ENCODE measurements around the gene RBFOX2.

The RBFOX2 gene

GRCh38 chr22:35970616-35971455, 57.8 kb downstream of the RBFOX2 start:
- no peak for DNase-seq

DNA sequence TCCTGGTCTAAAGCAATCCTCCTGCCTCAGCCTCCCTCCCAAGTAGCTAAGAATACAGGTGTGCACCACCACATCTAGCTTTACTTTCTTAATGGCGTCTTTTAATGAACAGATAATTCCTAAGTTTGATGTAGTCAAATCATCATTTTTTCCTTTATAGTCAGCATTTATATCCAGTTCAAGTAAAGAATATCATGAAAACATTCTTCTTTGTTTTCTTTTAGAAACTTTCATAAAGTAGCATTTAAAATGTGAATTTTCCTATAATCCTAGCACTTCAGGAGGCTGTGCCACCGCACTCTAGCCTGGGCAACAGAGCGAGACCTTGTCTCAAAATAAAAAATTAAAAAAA, 61.6 kb downstream of the RBFOX2 start:
- no peak for DNase-seq

DNA sequence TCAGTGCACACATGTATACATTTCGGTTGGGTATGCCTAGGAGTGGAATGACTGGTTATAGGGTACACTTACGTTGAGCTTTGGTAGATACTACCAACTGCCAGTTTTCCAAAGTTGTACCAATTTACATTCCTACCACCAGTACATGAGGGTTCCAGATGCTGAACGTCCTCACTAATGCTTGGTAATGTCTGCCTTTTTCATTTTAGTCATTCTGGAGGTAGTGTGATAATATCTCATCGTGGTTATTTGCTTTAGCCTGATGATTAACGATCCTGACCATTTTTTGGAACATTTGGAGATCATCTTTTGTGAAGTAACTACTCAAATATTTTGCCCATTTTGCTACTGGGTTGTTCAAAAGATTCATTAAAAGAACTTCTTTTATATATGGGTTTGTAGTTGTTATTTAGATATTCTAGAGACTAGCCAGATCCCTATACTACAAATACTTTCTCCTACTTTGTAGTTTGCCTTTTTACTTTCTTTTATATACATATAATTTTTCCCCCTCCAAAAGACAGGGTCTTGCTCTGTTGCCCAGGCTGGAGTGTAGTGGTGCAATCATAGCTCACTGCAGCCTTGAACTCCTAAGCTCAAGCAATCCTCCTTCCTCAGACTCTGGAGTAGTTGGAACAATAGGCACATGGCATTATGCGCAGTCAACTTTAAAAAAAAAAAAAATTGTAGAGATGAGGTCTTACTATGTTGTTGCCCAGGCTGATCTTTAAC, 62.1 kb downstream of the RBFOX2 start:
- no peak for DNase-seq

- no peak for DNase-seq
These were observed 65.3 kb downstream of the RBFOX2 start for GRCh38 chr22:35963237-35963810.

DNA sequence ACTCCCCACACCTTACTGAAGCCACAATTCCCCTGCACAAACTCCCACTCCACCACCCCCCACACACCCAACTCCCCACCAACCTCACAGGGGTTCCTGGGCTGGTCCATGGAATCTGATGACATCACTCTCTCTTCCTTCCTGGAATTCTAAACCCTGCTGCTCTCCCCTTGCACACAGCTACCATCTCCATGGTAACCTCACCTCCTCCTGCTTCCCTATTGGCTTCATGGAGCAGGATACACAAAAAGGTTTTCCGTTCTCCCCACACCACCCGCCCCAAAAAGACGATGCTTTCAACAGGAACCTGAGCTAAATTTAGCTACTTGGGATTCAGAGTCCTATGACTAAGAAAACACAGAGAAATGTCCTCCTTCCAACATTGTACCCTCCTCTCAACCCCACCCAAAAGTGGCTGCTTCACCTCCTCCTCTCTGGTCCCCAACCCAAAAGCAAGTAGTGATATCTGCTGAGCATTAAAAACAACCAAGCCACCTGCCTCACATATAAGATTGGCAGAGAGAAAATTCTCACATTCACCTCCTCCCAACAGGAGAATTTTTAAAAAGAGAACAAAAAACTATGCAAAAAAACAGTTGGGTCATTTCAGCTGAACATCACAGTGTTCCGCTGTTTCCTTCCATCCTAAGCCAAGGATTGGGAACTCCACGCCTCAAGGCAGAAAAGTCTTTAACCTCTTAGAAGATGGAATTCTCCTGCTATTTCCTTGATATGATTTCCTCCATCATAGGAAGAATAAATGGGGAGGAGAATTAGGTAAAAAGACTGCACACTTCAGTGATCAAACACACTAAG, 66.9 kb downstream of the RBFOX2 start:
- no peak for DNase-seq

DNA sequence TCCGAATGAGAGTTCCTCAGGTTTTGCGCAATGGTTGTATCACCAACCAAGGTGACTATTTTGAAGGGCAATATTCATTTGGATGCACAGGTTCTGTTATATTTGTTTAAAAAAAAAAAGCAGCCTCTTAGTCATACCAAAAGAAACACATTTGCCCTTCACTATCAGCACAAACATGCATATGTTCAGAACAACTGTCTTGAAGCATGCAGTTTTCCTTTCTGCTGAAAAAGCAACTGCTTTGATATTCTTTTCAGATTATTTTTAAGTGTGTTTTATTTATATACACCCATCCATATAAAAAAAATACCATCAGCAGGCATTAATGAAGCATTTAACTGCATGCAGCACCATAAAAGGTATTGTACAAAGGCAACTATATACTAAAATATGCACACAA, 67.8 kb downstream of the RBFOX2 start:
- DNase-seq = no peak

DNA sequence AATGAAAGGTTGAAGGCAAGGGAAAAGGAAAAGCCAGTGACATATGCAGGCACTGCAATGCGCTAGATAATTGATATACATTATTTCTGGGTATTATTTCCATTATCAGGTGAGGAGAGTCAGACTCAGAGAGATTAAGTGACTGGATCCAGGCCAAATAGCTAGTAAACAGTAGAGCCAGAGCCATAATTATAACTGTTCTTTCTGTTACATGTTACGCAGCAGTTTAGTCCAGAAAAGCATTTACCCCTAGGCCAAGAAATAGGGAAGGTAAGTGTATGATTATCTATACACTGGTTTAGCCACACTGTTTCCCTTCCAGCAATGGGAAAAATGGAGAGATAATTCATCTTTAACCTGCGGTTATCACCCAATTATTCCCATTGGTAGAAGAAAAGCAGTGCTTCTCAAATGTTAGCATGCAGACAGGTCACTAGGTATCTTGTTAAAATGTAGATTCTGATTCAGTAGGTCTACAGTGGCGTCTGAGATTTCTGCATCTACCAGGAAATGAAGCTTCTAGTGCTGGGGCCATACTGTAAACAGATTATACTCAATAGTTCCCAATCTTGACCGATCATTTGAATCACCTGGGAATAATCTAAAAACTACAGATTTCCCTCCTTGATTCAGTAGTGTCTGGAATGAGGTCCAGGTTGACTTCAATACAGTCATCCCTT, 69.4 kb downstream of the RBFOX2 start:
- no peak for DNase-seq

DNA sequence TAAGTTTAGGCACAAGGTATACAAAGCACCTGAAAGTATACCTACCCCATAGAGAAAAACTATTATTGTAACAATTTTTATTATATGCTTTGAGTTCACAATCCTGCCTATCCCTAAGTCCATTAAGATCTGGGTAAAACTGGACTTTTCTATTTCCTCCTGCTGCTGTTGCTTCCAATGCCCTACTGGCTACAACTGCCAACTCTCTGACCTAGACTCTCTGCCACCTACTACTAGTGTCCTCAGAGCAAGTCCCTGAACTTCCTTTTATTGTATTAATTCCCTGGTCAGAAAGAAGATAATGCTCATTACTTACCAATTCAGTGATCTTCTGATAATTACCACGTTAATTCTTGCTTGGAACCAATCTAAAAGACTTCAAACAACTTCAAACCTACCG, 70.3 kb downstream of the RBFOX2 start:
- DNase-seq = no peak

DNA sequence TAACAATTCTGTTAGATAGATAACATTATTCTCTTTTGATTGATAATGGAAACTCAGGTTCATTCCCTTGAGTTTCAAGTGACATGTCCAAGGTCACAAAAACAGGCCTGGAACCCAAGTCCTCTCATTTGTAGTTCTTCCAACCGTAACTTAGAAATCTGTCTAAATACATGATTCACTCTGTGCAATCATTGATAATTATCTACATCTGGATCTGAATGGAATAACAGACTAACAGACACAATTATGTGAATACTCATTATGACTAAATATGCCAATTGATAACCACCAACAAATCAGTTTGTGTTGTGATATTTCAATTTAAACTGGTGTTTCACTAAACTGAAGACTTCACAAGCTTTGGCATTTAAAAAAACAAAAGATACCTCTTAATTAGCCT, 71.0 kb downstream of the RBFOX2 start:
- no peak for DNase-seq

DNA sequence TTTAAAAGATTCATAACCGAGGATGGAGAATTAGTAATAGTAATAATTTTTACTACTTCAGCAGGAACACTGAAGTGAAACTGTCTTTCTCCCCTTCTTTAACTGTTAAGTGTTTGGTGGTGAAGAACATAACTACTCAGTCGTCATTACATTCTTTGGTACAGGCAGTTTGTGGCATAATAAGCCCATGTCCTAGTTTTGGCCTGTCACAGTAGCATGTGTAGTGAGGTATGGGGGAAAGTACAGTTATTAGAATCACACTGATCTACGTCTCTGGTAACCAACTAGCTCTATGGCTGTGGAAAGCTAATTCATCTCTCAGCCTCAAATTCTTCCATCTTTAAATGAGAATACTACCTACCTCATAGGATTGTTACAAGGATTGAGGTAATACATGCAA, 71.8 kb downstream of the RBFOX2 start:
- DNase-seq = no peak

DNA sequence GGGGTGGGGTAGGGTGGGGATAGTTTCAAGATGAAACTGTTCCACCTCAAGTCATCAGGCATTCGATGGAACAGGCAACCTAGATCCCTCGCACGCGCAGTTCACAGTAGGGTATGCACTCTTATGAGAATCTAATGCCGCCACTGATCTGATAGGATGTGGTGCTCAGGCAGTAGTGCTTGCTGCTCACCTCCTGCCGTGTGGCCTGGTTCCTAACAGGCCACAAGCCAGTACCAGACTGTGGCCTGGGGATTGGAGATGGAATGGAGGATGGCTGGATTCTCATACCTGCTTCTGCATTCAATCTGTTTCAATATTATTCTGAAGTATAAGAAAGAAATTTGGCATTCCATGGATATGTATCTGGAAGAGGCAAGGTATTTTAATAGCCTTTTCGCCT, 73.1 kb downstream of the RBFOX2 start:
- DNase-seq = no peak

GRCh38 chr22:35952576-35952975, 76.0 kb downstream of the RBFOX2 start:
- no peak for DNase-seq

DNA sequence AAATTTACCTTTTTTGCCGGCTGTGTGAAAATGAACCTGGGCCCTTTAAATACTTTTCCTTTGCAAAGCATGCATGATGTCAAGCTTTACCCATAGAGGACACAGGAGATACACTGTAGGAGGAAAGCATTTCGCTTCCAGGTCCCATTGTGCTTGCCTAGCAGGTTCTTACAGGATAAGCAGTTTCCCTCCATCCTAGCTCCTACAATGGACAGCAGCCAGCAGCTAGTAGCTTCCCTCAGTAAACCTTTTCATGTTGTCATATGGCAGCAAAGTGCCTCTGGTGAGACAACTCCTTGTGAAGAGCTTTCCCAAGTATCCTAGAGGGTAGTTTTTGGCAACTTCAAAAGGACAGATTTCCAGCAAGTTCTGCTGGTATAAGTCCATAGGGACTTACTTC, 78.4 kb downstream of the RBFOX2 start:
- DNase-seq = no peak

DNA sequence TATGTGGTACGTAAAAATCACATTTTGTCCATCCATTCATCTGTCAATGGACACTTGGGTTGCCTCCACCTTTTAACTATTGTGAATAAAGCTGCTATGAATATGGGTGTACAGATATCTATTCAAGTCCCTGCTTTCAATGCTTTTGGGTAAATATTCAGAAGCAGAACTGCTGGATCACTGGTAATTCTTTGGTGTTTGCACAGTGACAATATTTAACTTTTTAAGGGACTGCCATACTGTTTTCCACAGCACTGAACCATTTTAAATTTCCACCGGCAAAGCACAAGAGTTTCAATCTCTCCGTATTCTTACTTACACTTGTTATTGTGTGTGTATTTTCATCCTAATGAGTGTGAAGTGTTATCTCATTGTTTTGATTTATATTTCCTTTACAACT, 79.4 kb downstream of the RBFOX2 start:
- no peak for DNase-seq

GRCh38 chr22:35947794-35948425, 80.7 kb downstream of the RBFOX2 start:
- DNase-seq = no peak

DNA sequence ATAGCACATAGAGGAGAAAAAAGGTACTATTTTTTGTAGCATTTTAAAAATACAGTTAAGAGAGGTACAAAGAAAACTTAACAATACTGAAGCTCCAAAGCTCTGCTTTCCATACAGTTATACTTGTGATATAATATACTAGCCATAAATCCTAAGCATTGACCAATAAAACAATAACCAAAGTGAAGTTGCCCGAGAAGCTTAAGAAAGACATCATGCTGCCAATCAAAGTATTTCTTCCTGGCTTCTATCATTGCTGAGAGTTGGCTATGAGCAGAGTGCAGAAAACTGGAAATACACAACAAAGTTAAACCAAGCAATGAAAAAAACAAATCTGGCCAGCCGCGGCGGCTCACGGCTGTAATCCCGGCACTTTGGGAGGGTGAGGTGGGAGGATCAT, 84.2 kb downstream of the RBFOX2 start:
- DNase-seq = no peak

GRCh38 chr22:35940166-35940565, 88.5 kb downstream of the RBFOX2 start:
- DNase-seq = no peak

DNA sequence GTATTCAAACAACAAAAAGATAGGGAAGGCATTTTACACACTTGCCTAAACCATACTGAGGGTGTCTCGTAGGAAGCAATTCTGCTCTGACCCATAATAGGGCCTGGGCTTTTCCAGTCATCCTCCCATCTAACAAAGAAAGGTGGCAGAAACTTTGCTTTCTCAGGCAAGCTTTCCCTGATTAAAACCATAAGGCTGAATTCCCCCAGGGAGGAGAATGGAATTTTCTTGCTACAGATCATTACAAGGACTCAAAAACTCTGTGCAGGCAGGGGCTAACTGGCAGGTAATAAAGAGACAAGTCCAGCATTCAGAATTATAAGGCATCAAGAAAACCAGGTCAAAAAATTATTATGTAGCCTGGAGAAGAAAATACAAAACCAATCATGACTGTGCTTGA, 90.4 kb downstream of the RBFOX2 start:
- DNase-seq = no peak

GRCh38 chr22:35930933-35931332, 97.7 kb downstream of the RBFOX2 start:
- DNase-seq = peak in 1 of 2 donors; percentile 5

DNA sequence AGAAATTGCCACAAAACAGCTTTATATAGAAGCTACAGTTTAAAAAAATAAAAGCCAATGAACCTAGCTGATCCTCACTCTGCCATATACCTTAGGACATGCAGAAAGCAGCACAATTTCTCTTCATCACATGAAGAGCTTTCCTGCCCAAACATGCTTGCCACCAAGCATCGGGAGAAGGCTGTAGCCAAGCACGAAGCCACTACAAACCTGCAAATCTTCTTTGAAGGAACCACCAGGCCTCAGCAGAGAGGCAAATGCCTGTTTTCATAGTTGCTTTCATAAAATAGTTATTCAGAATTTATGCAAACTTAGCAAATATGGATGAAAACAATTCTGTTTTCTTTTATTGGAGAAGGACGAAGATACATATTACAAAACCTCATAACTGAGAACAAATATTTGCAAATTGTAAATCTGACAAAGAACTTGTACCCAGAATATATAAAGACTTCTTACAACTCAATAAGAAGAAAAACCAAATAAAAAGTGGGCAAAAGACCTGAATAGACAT, 100.3 kb downstream of the RBFOX2 start:
- no peak for DNase-seq

DNA sequence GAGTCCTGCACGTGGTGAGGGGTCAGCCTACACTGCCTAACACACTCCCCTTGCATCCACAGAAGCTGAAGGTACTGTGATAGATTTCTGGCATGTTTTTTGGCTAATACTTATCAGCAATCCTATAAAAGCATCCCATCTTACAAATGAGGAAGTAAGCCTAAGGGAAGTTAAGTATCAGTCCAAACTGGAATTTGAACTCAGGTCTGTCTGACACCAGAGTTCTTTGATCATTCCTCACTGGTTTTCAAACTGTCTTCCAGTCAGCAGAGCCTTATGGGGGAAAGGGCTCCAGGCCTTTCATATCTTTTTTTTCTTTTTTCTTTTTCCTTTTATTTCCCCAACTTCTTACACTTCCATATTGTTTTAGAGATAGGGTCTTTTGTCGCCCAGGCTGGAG, 105.6 kb downstream of the RBFOX2 start:
- no peak for DNase-seq

GRCh38 chr22:35921777-35922176, 106.8 kb downstream of the RBFOX2 start:
- peak; percentile 14 to 42 for DNase-seq

Data from CD4-positive, alpha-beta T cell treated with Interferon alpha-2 for 1 hour (primary cell).